ENCODE data around the gene PDE4D. TPM values are rescaled to one million over a fixed set of nuclear protein-coding genes. Genes with fewer than 3 reads are reported as not detected.
"Not testable (repeated sequence)": the region's sequence is repeated elsewhere in the genome, so short reads cannot be mapped to it uniquely, and the experiment has no call there.

PDE4D gene
- total RNA-seq, 1 experiment from 2014 or later, result 3.3 TPM

DNA sequence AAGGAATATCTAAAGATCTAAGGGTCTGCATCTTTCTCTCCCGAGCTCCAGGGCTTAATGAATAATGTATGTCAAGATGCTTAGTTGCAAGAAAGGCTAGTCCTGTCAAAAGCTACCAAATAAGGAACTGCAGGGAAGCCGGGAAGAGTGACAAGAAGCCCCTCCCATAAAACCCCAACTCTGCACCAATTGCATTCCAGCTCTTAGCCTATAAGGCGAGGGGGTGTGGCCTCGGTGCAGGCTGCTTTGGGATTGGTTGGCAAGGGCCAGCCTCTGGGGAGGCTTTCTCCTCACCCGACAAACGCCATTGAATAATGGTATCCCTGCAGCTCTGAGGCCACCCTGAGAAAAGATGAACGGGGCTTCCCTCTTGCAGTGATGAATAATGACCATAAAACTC lies 893.7 kb downstream of the PDE4D start:
- CTCF ChIA-PET, result interaction anchor here (0.9 to 2.6 kb wide), 6 partner anchors 14 to 113 kb away, joined by 3 to 12 read pairs (median 7); no protein-coding TSS in a partner anchor

DNA sequence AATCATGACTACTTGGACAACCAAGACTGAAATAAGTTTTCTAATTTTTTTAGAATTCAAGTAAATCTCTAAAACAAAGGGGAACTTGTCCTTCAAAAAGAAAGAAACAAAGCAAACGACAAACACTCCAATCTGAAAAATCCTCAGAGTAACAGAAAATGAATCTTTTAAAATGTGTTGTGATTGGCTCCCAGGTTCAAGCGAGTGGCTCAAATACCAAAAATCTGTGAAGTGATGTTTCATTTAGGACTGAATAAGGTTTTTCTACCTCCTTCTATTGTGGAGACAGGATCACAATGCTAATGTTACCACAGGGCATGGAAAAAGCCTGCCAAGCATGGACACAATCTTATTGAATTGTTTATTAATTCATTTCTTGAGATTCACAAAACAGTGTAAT lies 895.0 kb downstream of the PDE4D start:
- Mint-ChIP-seq H3K9me3 (peaks cover 13% of the 10 kb centered on the region), H3K4me3 (no peak overlapping the region), H3K36me3 (peaks cover 3% of the 10 kb centered on the region), H3K27me3 (ENCODE audit: low read depth) (no peaks in the 10 kb centered on the region), H3K27ac (peak overlapping the region; percentile 48; the same call in 1 of the 2 replicates), H3K4me1 (peaks cover 56% of the 10 kb centered on the region)
- POLR2A ChIA-PET, result no interaction called here
- CTCF ChIA-PET, result interaction anchor here (2.2 to 2.6 kb wide), 2 partner anchors 103 to 112 kb away, joined by 10 to 12 read pairs; no protein-coding TSS in a partner anchor
- DNase-seq (ENCODE audit: low spot score) (no peak), ATAC-seq (no peak)
- TF ChIP-seq, protein P1, sequence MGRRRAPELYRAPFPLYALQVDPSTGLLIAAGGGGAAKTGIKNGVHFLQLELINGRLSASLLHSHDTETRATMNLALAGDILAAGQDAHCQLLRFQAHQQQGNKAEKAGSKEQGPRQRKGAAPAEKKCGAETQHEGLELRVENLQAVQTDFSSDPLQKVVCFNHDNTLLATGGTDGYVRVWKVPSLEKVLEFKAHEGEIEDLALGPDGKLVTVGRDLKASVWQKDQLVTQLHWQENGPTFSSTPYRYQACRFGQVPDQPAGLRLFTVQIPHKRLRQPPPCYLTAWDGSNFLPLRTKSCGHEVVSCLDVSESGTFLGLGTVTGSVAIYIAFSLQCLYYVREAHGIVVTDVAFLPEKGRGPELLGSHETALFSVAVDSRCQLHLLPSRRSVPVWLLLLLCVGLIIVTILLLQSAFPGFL (CRISPR knock-in tag; IDR thresholded peaks at IDR 0.05; ENCODE audit: borderline replicate concordance), result no peak
- TF ChIP-seq NFATC4 (CRISPR knock-in tag; IDR thresholded peaks at IDR 0.05), result no peak
- no peak for TF ChIP-seq ZNF138 (CRISPR knock-in tag; conservative IDR thresholded peaks at IDR 0.05)
- TF ChIP-seq NR1H2 (CRISPR knock-in tag; IDR thresholded peaks at IDR 0.05), result no peak
- TF ChIP-seq RELA (CRISPR knock-in tag; IDR thresholded peaks at IDR 0.05; ENCODE audit: borderline replicate concordance), result no peak

More for the DNA sequence above, 893.7 kb downstream of the PDE4D start:
- peak; percentile 78 for DNase-seq (ENCODE audit: low spot score)
- TF ChIP-seq NFYB (CRISPR knock-in tag; conservative IDR thresholded peaks at IDR 0.05; ENCODE audit: low read depth) (peak; percentile 28; the same call in 1 of the 2 replicates), TEAD1 (CRISPR knock-in tag; IDR thresholded peaks at IDR 0.05) (no peak)
- TF ChIP-seq, protein P2, sequence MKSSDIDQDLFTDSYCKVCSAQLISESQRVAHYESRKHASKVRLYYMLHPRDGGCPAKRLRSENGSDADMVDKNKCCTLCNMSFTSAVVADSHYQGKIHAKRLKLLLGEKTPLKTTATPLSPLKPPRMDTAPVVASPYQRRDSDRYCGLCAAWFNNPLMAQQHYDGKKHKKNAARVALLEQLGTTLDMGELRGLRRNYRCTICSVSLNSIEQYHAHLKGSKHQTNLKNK (CRISPR knock-in tag; IDR thresholded peaks at IDR 0.05), result no peak
- Mint-ChIP-seq H3K36me3 (peaks cover 3% of the 10 kb centered on the region), H3K27me3 (ENCODE audit: low read depth) (no peaks in the 10 kb centered on the region), H3K4me1 (peaks cover 61% of the 10 kb centered on the region), H3K27ac (no peak overlapping the region; the same call in 1 of the 2 replicates), H3K4me3 (no peak overlapping the region), H3K9me3 (peaks cover 13% of the 10 kb centered on the region)
- peak; percentile 92 for ATAC-seq
- POLR2A ChIA-PET, result no interaction called here

DNA sequence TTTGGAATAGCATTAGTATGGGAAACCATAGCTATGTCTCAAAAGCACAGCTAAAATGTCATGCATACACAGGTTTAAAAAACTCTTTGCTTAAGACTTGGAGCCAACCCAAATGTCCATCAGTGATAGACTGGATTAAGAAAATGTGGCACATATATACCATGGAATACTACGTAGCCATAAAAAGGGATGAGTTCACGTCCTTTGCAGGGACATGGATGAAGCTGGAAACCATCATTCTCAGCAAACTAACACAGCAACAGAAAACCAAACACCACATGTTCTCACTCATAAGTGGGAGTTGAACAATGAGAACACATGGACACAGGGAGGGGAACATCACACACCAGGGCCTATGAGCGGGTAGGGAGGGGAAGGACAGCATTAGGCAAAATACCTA lies 897.7 kb downstream of the PDE4D start:
- H3K27ac Mint-ChIP-seq; H3K27me3 Mint-ChIP-seq (ENCODE audit: low read depth); ATAC-seq; POLR2A ChIA-PET; H3K36me3 Mint-ChIP-seq; H3K4me3 Mint-ChIP-seq; DNase-seq (ENCODE audit: low spot score): not testable (repeated sequence)
- H3K9me3 Mint-ChIP-seq, result peaks cover 13% of the 10 kb centered on the region
- CTCF ChIA-PET, result interaction anchor here (1.4 to 1.9 kb wide), 2 partner anchors 105 to 109 kb away, joined by 4 to 8 read pairs; no protein-coding TSS in a partner anchor
- H3K4me1 Mint-ChIP-seq, result peaks cover 36% of the 10 kb centered on the region

DNA sequence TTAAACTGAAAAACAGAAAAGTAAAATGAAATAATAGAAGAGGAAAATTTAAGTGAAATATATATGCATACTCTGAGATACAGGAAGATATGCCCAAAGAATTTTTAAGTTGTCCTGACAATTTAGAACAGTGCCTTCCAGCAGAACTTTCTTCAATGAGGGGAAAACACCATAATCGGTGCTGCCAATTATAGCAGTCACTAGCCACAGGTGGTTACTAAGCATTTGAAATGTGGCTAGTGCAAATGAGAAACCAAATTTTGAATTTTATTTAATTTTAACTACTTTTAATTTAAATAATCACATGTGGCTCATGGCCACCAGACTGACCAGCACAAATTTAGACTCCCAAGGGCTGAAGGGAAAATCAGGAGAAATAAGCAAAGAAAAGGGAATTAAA lies 900.1 kb downstream of the PDE4D start:
- no peak overlapping the region for H3K27ac Mint-ChIP-seq
- H3K9me3 Mint-ChIP-seq, result peaks cover 5% of the 10 kb centered on the region; the same call in 1 of the 2 replicates
- ChIA-PET CTCF (interaction anchor here (1.5 kb wide), 1 partner anchor 102 kb away, joined by 6 read pairs; no protein-coding TSS in a partner anchor), POLR2A (no interaction called here)
- ATAC-seq, result no peak
- DNase-seq (ENCODE audit: low spot score), result no peak
- H3K4me1 Mint-ChIP-seq, result peaks cover 16% of the 10 kb centered on the region
- no peaks in the 10 kb centered on the region for H3K27me3 Mint-ChIP-seq (ENCODE audit: low read depth)
- H3K4me3 Mint-ChIP-seq, result no peak overlapping the region
- H3K36me3 Mint-ChIP-seq, result no peaks in the 10 kb centered on the region
- TF ChIP-seq SP1 (CRISPR knock-in tag; conservative IDR thresholded peaks at IDR 0.05), result no peak
- no peak for TF ChIP-seq NR1H2 (CRISPR knock-in tag; IDR thresholded peaks at IDR 0.05)
- TF ChIP-seq SOX15 (CRISPR knock-in tag; IDR thresholded peaks at IDR 0.05), result no peak
- TF ChIP-seq, protein P3, sequence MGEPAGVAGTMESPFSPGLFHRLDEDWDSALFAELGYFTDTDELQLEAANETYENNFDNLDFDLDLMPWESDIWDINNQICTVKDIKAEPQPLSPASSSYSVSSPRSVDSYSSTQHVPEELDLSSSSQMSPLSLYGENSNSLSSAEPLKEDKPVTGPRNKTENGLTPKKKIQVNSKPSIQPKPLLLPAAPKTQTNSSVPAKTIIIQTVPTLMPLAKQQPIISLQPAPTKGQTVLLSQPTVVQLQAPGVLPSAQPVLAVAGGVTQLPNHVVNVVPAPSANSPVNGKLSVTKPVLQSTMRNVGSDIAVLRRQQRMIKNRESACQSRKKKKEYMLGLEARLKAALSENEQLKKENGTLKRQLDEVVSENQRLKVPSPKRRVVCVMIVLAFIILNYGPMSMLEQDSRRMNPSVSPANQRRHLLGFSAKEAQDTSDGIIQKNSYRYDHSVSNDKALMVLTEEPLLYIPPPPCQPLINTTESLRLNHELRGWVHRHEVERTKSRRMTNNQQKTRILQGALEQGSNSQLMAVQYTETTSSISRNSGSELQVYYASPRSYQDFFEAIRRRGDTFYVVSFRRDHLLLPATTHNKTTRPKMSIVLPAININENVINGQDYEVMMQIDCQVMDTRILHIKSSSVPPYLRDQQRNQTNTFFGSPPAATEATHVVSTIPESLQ (CRISPR knock-in tag; IDR thresholded peaks at IDR 0.05), result no peak
- TF ChIP-seq, protein P2 (CRISPR knock-in tag; IDR thresholded peaks at IDR 0.05), result no peak
- TF ChIP-seq, protein P4, sequence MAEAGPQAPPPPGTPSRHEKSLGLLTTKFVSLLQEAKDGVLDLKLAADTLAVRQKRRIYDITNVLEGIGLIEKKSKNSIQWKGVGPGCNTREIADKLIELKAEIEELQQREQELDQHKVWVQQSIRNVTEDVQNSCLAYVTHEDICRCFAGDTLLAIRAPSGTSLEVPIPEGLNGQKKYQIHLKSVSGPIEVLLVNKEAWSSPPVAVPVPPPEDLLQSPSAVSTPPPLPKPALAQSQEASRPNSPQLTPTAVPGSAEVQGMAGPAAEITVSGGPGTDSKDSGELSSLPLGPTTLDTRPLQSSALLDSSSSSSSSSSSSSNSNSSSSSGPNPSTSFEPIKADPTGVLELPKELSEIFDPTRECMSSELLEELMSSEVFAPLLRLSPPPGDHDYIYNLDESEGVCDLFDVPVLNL (CRISPR knock-in tag; IDR thresholded peaks at IDR 0.05; ENCODE audit: borderline replicate concordance, low read depth), result no peak
- no peak for TF ChIP-seq RORB (CRISPR knock-in tag; IDR thresholded peaks at IDR 0.05)
- TF ChIP-seq JUN (CRISPR knock-in tag; IDR thresholded peaks at IDR 0.05), result no peak
- TF ChIP-seq TCF7 (CRISPR knock-in tag; IDR thresholded peaks at IDR 0.05; ENCODE audit: low read depth), result no peak
- no peak for TF ChIP-seq ZNF219 (CRISPR knock-in tag; IDR thresholded peaks at IDR 0.05; ENCODE audit: borderline replicate concordance)
- TF ChIP-seq FOXP1 (CRISPR knock-in tag; IDR thresholded peaks at IDR 0.05; ENCODE audit: borderline replicate concordance), result no peak
- TF ChIP-seq, protein P5, sequence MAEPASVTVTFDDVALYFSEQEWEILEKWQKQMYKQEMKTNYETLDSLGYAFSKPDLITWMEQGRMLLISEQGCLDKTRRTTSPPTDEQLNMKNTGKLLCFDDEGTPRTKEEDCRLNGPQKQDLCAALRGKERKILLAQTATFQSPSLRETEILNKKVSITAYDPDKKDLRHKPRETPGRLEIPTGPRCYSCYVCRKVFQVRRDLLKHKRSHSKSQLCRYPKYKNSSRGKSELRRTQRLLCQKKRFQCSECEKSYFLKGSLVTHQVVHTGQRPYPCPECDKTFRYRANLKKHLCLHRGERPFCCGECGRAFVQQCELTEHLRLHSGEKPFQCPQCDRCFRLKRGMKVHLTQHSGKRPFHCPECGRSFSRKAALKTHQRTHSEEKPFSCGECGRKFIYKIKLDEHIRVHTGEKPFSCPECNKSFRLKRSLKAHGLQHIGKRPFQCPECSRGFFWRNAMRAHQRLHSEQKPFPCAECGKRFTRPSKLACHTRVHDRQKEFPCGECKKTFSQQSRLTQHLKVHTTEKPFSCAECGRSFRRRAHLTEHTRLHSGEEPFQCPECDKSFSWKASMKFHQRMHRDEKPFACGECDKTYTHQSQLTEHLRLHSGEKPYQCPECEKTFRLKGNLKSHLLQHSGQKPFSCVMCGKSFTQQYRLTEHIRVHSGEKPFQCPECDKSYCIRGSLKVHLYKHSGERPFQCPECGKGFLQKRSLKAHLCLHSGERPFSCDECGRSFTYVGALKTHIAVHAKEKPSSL (CRISPR knock-in tag; conservative IDR thresholded peaks at IDR 0.05), result no peak
